ENCODE data around the gene SYNGR3.

DNA sequence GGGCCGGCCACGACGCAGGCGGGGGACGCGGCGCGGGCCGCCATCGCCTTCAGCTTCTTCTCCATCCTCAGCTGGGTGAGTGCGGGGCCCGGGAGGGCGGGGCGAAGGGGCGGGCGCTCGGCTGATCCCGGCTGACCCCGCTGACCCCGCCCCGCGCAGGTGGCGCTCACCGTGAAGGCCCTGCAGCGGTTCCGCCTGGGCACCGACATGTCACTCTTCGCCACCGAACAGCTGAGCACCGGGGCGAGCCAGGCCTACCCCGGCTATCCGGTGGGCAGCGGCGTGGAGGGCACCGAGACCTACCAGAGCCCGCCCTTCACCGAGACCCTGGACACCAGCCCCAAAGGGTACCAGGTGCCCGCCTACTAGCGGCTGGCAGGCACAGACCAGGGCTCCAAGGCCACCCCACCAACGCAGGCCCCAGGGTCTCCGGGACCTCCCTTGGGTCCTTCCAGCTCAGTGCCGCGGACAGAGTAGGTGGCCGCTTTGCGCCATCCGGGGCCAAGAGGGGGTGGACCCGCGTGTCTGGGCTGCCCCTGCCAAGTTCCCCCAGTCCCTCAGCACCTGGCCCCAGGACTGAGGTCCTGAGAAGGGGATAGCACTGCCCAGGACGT, 3.0 kb downstream of the SYNGR3 start:
- TF ChIP-seq, protein P1, sequence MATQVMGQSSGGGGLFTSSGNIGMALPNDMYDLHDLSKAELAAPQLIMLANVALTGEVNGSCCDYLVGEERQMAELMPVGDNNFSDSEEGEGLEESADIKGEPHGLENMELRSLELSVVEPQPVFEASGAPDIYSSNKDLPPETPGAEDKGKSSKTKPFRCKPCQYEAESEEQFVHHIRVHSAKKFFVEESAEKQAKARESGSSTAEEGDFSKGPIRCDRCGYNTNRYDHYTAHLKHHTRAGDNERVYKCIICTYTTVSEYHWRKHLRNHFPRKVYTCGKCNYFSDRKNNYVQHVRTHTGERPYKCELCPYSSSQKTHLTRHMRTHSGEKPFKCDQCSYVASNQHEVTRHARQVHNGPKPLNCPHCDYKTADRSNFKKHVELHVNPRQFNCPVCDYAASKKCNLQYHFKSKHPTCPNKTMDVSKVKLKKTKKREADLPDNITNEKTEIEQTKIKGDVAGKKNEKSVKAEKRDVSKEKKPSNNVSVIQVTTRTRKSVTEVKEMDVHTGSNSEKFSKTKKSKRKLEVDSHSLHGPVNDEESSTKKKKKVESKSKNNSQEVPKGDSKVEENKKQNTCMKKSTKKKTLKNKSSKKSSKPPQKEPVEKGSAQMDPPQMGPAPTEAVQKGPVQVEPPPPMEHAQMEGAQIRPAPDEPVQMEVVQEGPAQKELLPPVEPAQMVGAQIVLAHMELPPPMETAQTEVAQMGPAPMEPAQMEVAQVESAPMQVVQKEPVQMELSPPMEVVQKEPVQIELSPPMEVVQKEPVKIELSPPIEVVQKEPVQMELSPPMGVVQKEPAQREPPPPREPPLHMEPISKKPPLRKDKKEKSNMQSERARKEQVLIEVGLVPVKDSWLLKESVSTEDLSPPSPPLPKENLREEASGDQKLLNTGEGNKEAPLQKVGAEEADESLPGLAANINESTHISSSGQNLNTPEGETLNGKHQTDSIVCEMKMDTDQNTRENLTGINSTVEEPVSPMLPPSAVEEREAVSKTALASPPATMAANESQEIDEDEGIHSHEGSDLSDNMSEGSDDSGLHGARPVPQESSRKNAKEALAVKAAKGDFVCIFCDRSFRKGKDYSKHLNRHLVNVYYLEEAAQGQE (IDR thresholded peaks at IDR 0.05; ENCODE audit: insufficient read depth in 1 of 2, low read depth in 2 of 2, low read length in 2 of 2): no peak
- TF ChIP-seq TAF1 (IDR thresholded peaks at IDR 0.05; ENCODE audit: borderline replicate concordance, insufficient read depth, low read length): no peak
- TF ChIP-seq SIN3A (IDR thresholded peaks at IDR 0.05; ENCODE audit: borderline replicate concordance, insufficient read depth, low read length): no peak
- no peak for TF ChIP-seq POLR2AphosphoS5 (IDR thresholded peaks at IDR 0.05; ENCODE audit: low read depth, low read length)

All from PFSK-1 (cell line).